ENCODE results near the gene ADM2. TPM values are rescaled to one million over a fixed set of nuclear protein-coding genes. Genes with fewer than 3 reads are reported as not detected.
A peak's percentile ranks its signal among the peaks of the same experiment; 100 is the strongest.

The ADM2 gene
- total RNA-seq, 3 donors from 2014 or later (not counting 1 experiment from before 2014, with no cell fraction given) = 0.26 to 2.5 (median 1.5) TPM

DNA sequence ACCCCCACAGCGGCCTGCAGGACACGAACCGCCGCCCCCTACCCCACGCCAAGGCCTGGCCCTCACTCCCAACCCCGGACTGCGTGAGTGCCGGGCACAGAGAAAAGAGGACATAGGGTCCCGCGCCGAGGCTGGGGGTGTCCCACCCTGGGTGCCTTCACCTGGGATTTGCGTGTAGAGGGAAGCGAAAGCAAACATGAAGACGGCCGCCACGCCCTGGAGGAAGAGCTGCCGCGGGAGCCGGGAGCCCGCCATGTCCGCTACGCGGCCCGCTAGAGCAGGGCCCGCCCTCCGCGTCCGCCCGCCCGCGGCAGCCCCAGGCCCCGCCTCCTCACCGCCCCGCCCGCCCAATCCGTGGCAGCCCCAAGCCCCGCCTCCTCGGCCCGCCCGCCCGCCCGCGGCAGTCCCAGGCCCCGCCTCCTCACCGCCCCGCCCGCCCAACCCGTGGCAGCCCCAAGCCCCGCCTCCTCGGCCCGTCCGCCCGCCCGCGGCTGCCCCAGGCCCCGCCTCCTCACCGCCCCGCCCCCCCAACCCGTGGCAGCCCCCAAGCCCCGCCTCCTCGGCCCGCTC, 26.2 kb downstream of the ADM2 start, which contains the start of gene LMF2:
TSS of gene LMF2 (minus strand) at position 282 of the 570 bp plus-strand sequence. CDS start at position 255, 27 bp downstream.
- Mint-ChIP-seq H3K27ac (peak within 1 kb of the TSS; percentile 90 to 96), H3K36me3 (no peaks in the 10 kb centered on the region), H3K4me1 (peaks cover 16 to 31% of the 10 kb centered on the region in 2 donors), H3K4me3 (peak within 1 kb of the TSS; percentile 88), H3K27me3 (ENCODE audit: low read depth in 2 of 2) (no peaks in the 10 kb centered on the region), H3K9me3 (no peaks in the 10 kb centered on the region)
- WGBS (ENCODE audit: insufficient coverage) = under 1% methylated on average over 38 of the region's 62 CpGs
- H3K36me3 ChIP-seq (ENCODE audit: control insufficient read depth, insufficient read depth, low read length) = peaks cover 26% of the 10 kb centered on the region
- intact Hi-C loops (cut with micrococcal nuclease) = loop anchor here (5.0 kb wide), 3 partner anchors 35 to 75 kb away; partner anchors contain the start of genes CHKB and SYCE3
- peak within 1 kb of the TSS; percentile 94 for H3K27ac ChIP-seq (ENCODE audit: low read length)
- TF ChIP-seq CTCF (IDR thresholded peaks at IDR 0.05) = no peak
- H3K4me3 ChIP-seq (ENCODE audit: low read length) = peak within 1 kb of the TSS; percentile 85
- peaks cover 26% of the 10 kb centered on the region for H3K4me1 ChIP-seq (ENCODE audit: control insufficient read depth, insufficient read depth, low read length)
- H3K9me3 ChIP-seq (ENCODE audit: control insufficient read depth, insufficient read depth, low read length) = no peaks in the 10 kb centered on the region
- peak; percentile 73 to 86 (median 76) for ATAC-seq
- no peaks in the 10 kb centered on the region for H3K27me3 ChIP-seq (ENCODE audit: control insufficient read depth, insufficient read depth, low read length)
- peak in 1 of 2 donors; percentile 87 for DNase-seq

GRCh38 chr22:50507991-50508884, 26.9 kb downstream of the ADM2 start, which contains the start of gene NCAPH2:
Gene NCAPH2 (plus strand): TSS chr22:50508224. CDS start chr22:50508338, 114 bp downstream.
- H3K27me3 Mint-ChIP-seq (ENCODE audit: low read depth in 2 of 2) = no peaks in the 10 kb centered on the region
- peaks cover 17 to 31% of the 10 kb centered on the region in 2 donors for H3K4me1 Mint-ChIP-seq
- peak within 1 kb of the TSS; percentile 90 to 96 for H3K27ac Mint-ChIP-seq
- H3K36me3 Mint-ChIP-seq = no peaks in the 10 kb centered on the region
- DNase-seq = peak; percentile 97 to 99
- H3K9me3 Mint-ChIP-seq = no peaks in the 10 kb centered on the region
- WGBS (ENCODE audit: insufficient coverage) = under 1% methylated on average over 63 of the region's 76 CpGs
- TF ChIP-seq CTCF (IDR thresholded peaks at IDR 0.05) = no peak
- intact Hi-C loops (cut with micrococcal nuclease) = loop anchor here (1.0 to 5.0 kb wide), 5 partner anchors 17 to 113 kb away; partner anchors contain the start of genes CHKB, SCO2 and SYCE3
- Histone ChIP-seq H3K27me3 (ENCODE audit: control insufficient read depth, insufficient read depth, low read length) (no peaks in the 10 kb centered on the region), H3K4me3 (ENCODE audit: low read length) (peak within 1 kb of the TSS; percentile 85), H3K27ac (ENCODE audit: low read length) (peak within 1 kb of the TSS; percentile 94), H3K9me3 (ENCODE audit: control insufficient read depth, insufficient read depth, low read length) (no peaks in the 10 kb centered on the region), H3K36me3 (ENCODE audit: control insufficient read depth, insufficient read depth, low read length) (peaks cover 20% of the 10 kb centered on the region), H3K4me1 (ENCODE audit: control insufficient read depth, insufficient read depth, low read length) (peaks cover 26% of the 10 kb centered on the region)
- peak; percentile 79 to 90 (median 80) for ATAC-seq
- peak within 1 kb of the TSS; percentile 88 for H3K4me3 Mint-ChIP-seq

GRCh38 chr22:50508897-50509296, 27.6 kb downstream of the ADM2 start:
- peak overlapping the region; percentile 94 for H3K27ac ChIP-seq (ENCODE audit: low read length)

More at GRCh38 chr22:50508897-50509296, 27.6 kb downstream of the ADM2 start:
- Histone ChIP-seq H3K4me1 (ENCODE audit: control insufficient read depth, insufficient read depth, low read length) (peaks cover 26% of the 10 kb centered on the region), H3K4me3 (ENCODE audit: low read length) (peak overlapping the region; percentile 85), H3K9me3 (ENCODE audit: control insufficient read depth, insufficient read depth, low read length) (no peaks in the 10 kb centered on the region), H3K27me3 (ENCODE audit: control insufficient read depth, insufficient read depth, low read length) (no peaks in the 10 kb centered on the region), H3K36me3 (ENCODE audit: control insufficient read depth, insufficient read depth, low read length) (peaks cover 16% of the 10 kb centered on the region)
- 33% methylated on average over 3 of the region's 3 CpGs for whole genome bisulfite sequencing (ENCODE audit: insufficient coverage)
- no peak for DNase-seq
- peaks cover 20 to 31% of the 10 kb centered on the region in 2 donors for H3K4me1 Mint-ChIP-seq
- no peak for ATAC-seq
- no peaks in the 10 kb centered on the region for H3K9me3 Mint-ChIP-seq
- peak overlapping the region; percentile 87 to 96 for H3K27ac Mint-ChIP-seq
- H3K4me3 Mint-ChIP-seq = peak overlapping the region; percentile 85
- H3K27me3 Mint-ChIP-seq (ENCODE audit: low read depth in 2 of 2) = no peaks in the 10 kb centered on the region
- no peak for TF ChIP-seq CTCF (IDR thresholded peaks at IDR 0.05)
- H3K36me3 Mint-ChIP-seq = no peaks in the 10 kb centered on the region
- intact Hi-C loops (cut with micrococcal nuclease) = loop anchor here (1.0 to 5.0 kb wide), 5 partner anchors 16 to 112 kb away; partner anchors contain the start of genes CHKB, SCO2 and SYCE3
